HG03025 (cell line): ENCODE results near the gene NEDD1.

Source experiments
- ATAC-seq: cut with Tn5 transposase; IDR thresholded peaks from one replicate; pipeline ENCODE4 v1.9.1; 2021; ENCODE audit warnings: mild to moderate bottlenecking, moderate library complexity; ENCODE audit not compliant: unreplicated experiment, low FRiP score

Gene NEDD1

DNA sequence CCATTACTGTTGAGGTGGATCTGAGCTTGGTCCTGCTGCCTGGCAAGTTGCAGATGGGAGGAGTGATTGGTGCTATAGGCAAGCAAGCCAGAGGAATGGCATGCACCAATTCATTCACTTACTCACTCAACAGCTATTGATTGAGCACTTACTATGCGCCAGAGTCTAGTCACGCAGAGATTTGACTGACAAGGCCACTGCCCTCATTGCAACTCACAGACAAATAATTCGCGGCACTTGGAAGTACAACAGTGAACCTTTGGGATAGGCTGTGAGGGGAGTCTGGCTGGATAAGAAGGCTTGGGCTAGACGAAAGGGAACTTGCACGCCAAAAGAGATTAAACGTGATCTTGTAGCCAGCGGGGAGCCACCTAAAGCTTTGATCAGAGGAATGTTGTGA is 96.2 kb downstream of the NEDD1 start:
- no peak for ATAC-seq
